GM12878 (cell line): ENCODE measurements around the gene RGS6.

Experiments used
- CEBPZ ChIP-seq: fragments of 150-350 bp; IDR thresholded peaks from 2 replicates; pipeline ENCODE4 v1.6.1; 2016; ENCODE audit warnings: low read depth, low read length
- CTCF ChIP-seq, 3 experiments: IDR thresholded peaks in 2 of 3; conservative IDR thresholded peaks in 1 of 3; 2 replicates each; pipeline ENCODE4 v1.5.1; 2011; ENCODE audit warnings: low read depth in 3 of 3, low read length in 3 of 3, mild to moderate bottlenecking in 3 of 3, control low read depth in 2 of 3, moderate library complexity in 2 of 3, inconsistent platforms in 1 of 3, mixed read lengths in 1 of 3; ENCODE audit not compliant: control insufficient read depth in 2 of 3, insufficient read depth in 1 of 3; ENCODE audit errors: extremely low read depth in 1 of 3
- MAX ChIP-seq: IDR thresholded peaks from 2 replicates; pipeline ENCODE4 v1.6.1; 2012; ENCODE audit warnings: low read depth, low read length, improper control_type of control experiment
- MTA3 ChIP-seq: IDR thresholded peaks from 2 replicates; pipeline ENCODE4 v1.6.1; 2012; ENCODE audit warnings: low read length, inconsistent platforms, borderline replicate concordance
- NKRF ChIP-seq: fragments of 450-650 bp; conservative IDR thresholded peaks from 2 replicates; pipeline ENCODE4 v1.6.1; 2017; ENCODE audit warnings: mild to moderate bottlenecking, moderate library complexity
- POLR2AphosphoS5 ChIP-seq: IDR thresholded peaks from 2 replicates; pipeline ENCODE4 v1.6.1; 2011; ENCODE audit warnings: mild to moderate bottlenecking, low read length, inconsistent platforms
- SMC3 ChIP-seq: IDR thresholded peaks from 2 replicates; pipeline ENCODE4 v1.6.1; 2011; ENCODE audit warnings: low read length, improper control_type of control experiment, borderline replicate concordance
- SP1 ChIP-seq: IDR thresholded peaks from one replicate; pipeline ENCODE4 v1.6.1; 2011; ENCODE audit warnings: low read depth, low read length
- SPI1 ChIP-seq: IDR thresholded peaks from 2 replicates; pipeline ENCODE4 v1.6.1; 2011; ENCODE audit warnings: low read depth, mild to moderate bottlenecking, low read length, moderate library complexity, borderline replicate concordance; ENCODE audit not compliant: insufficient read depth
- USF2 ChIP-seq: IDR thresholded peaks from 2 replicates; pipeline ENCODE4 v1.6.1; 2011; ENCODE audit warnings: low read depth, low read length, improper control_type of control experiment, borderline replicate concordance

GRCh38 chr14:72123755-72124154, 191.5 kb downstream of the RGS6 start:
- TF ChIP-seq CEBPZ (no peak), CTCF (IDR thresholded peaks at IDR 0.05 in 2 of 3, conservative IDR thresholded peaks at IDR 0.05 in 1 of 3; ENCODE audit: control insufficient read depth in 2 of 3, extremely low read depth in 1 of 3, insufficient read depth in 1 of 3, low read depth in 3 of 3, low read length in 3 of 3) (no peak), SPI1 (no peak), MAX (no peak), SP1 (no peak), USF2 (no peak), SMC3 (no peak), NKRF (no peak), MTA3 (no peak), POLR2AphosphoS5 (no peak)
